HCT116 (cell line): ENCODE results near the gene AFAP1L1. TPM values are rescaled to one million over a fixed set of nuclear protein-coding genes. Genes with fewer than 3 reads are reported as not detected.
A peak's percentile ranks its signal among the peaks of the same experiment; 100 is the strongest.

Source experiments
- ATAC-seq: fragments of 200-7000 bp; cut with Tn5 transposase; 2 replicates; pipeline ENCODE4 v1.9.1; 2020; ENCODE audit warnings: mild to moderate bottlenecking, moderate library complexity
- BruUV-seq: library from RNA; stranded (reverse); fragments of 400-500 nt; replicated peaks from 2 replicates; lab custom pipeline; 2021; lab: Mats Ljungman, UMichigan
- CTCF ChIA-PET: fragments of 300-600 bp; sonication (Branson Sonifier 250); formaldehyde crosslinking; loops from one replicate; lab custom pipeline; 2021; ENCODE audit warnings: antibody characterized with exemption; lab: Charles Lee
- POLR2A ChIA-PET: fragments of 300-600, 350-600 bp; sonication (Branson Sonifier 250); formaldehyde crosslinking; loops from one replicate; lab custom pipeline; 2021; ENCODE audit warnings: antibody characterized with exemption; lab: Charles Lee
- RAD21 ChIA-PET, 2 experiments: fragments of 300-600 bp; sonication (Branson Sonifier 250); formaldehyde crosslinking; loops; one replicate each; lab custom pipeline; 2023; ENCODE audit warnings: low total read pairs in 2 of 2; ENCODE audit not compliant: uncharacterized antibody in 2 of 2, unreplicated experiment in 2 of 2, low non-redundant PET in 1 of 2; lab: Charles Lee
- DNase-seq: peaks from one replicate; pipeline ENCODE4 v3.0.0-alpha.2; 2010; ENCODE audit warnings: low read depth, low spot score
- H2AFZ ChIP-seq: fragments of 200-600 bp; shearing (Covaris generic), sonication (generic); 2 replicates; pipeline ENCODE4 v1.6.1; 2017; ENCODE audit warnings: low read depth, mixed run types, mixed read lengths, antibody characterized with exemption, low read length; ENCODE audit not compliant: poor library complexity, severe bottlenecking
- H3K27ac ChIP-seq: 2 replicates; pipeline ENCODE4 v1.5.1; 2012; ENCODE audit warnings: low read depth, low read length
- H3K27me3 ChIP-seq: fragments of 200-600 bp; sonication (generic); 2 replicates; pipeline ENCODE4 v1.6.1; 2016; ENCODE audit warnings: mixed run types, low read length, mixed read lengths; ENCODE audit not compliant: insufficient read depth
- H3K36me3 ChIP-seq, 2 experiments: fragments of 200-500 bp in 1 of 2; fragments of 200-600 bp in 1 of 2; sonication (Bioruptor generic) in 1 of 2; sonication (generic) in 1 of 2; 2 replicates each; pipeline versions ENCODE4 v1.5.1 to v1.6.1; 2014 to 2016; ENCODE audit warnings: low read length in 2 of 2, inconsistent platforms in 1 of 2, mixed read lengths in 1 of 2, mixed run types in 1 of 2; ENCODE audit not compliant: insufficient read depth in 2 of 2, control insufficient read depth in 1 of 2
- H3K4me1 ChIP-seq, 2 experiments: fragments of 200-600 bp in 1 of 2; sonication (generic) in 1 of 2; 2 replicates each; pipeline versions ENCODE4 v1.5.1 to v1.6.1; 2012 to 2017; ENCODE audit warnings: low read length in 2 of 2, inconsistent platforms in 1 of 2, mild to moderate bottlenecking in 1 of 2, mixed read lengths in 1 of 2, mixed run types in 1 of 2, moderate library complexity in 1 of 2; ENCODE audit not compliant: insufficient read depth in 2 of 2, control insufficient read depth in 1 of 2
- H3K4me2 ChIP-seq: fragments of 200-600 bp; sonication (generic); 2 replicates; pipeline ENCODE4 v1.6.1; 2017; ENCODE audit warnings: mixed run types, low read length, mixed read lengths
- H3K4me3 ChIP-seq, 2 experiments: fragments of 200-600 bp in 1 of 2; sonication (generic) in 1 of 2; replicated peaks in 1 of 2; 2 replicates each; pipeline ENCODE4 v1.5.1; 2011 to 2016; ENCODE audit warnings: low read length in 2 of 2, control low read depth in 1 of 2, low read depth in 1 of 2, mild to moderate bottlenecking in 1 of 2, mixed read lengths in 1 of 2, mixed run types in 1 of 2
- H3K79me2 ChIP-seq: fragments of 200-600 bp; sonication (generic); 2 replicates; pipeline ENCODE4 v1.6.1; 2017; ENCODE audit warnings: mild to moderate bottlenecking, mixed run types, low read length, moderate library complexity, mixed read lengths; ENCODE audit not compliant: insufficient read depth
- H3K9ac ChIP-seq: fragments of 200-600 bp; sonication (generic); 2 replicates; pipeline ENCODE4 v1.6.1; 2016; ENCODE audit warnings: low read length, mixed read lengths
- H3K9me2 ChIP-seq: fragments of 200-600 bp; sonication (generic), shearing (Covaris generic); 2 replicates; pipeline ENCODE4 v1.6.1; 2017; ENCODE audit warnings: mixed run types, mild to moderate bottlenecking, moderate library complexity; ENCODE audit not compliant: insufficient read depth
- H3K9me3 ChIP-seq, 2 experiments: fragments of 200-500 bp in 1 of 2; fragments of 200-600 bp in 1 of 2; sonication (Bioruptor generic) in 1 of 2; sonication (generic) in 1 of 2; 2 replicates each; pipeline ENCODE4 v1.6.1; 2014 to 2017; ENCODE audit warnings: low read length in 2 of 2, mixed read lengths in 2 of 2, inconsistent platforms in 1 of 2, low read depth in 1 of 2, mild to moderate bottlenecking in 1 of 2, mixed run types in 1 of 2, moderate library complexity in 1 of 2; ENCODE audit not compliant: control insufficient read depth in 1 of 2, insufficient read depth in 1 of 2
- H4K20me1 ChIP-seq: fragments of 200-600 bp; sonication (generic), shearing (Covaris generic); 2 replicates; pipeline ENCODE4 v1.6.1; 2017; ENCODE audit warnings: mixed run types, mild to moderate bottlenecking, moderate library complexity; ENCODE audit not compliant: insufficient read depth
- CBX3 ChIP-seq: IDR thresholded peaks from 2 replicates; pipeline ENCODE4 v1.6.1; 2012; ENCODE audit warnings: low read depth
- CEBPB ChIP-seq: IDR thresholded peaks from 2 replicates; pipeline ENCODE4 v1.6.1; 2012; ENCODE audit warnings: low read depth
- CTCF ChIP-seq, 3 experiments: fragments of 200-600 bp in 1 of 3; sonication (generic) in 1 of 3; IDR thresholded peaks in 2 of 3; conservative IDR thresholded peaks in 1 of 3; 2 replicates each; pipeline ENCODE4 v1.5.1; 2012 to 2017; ENCODE audit warnings: low read depth in 2 of 3, low read length in 2 of 3, antibody characterized with exemption in 1 of 3, borderline replicate concordance in 1 of 3, control low read depth in 1 of 3, mild to moderate bottlenecking in 1 of 3, mixed read lengths in 1 of 3, mixed run types in 1 of 3, moderate library complexity in 1 of 3; ENCODE audit not compliant: insufficient read depth in 1 of 3
- EGR1 ChIP-seq: IDR thresholded peaks from 2 replicates; pipeline ENCODE4 v1.6.1; 2012; ENCODE audit warnings: low read depth
- JUND ChIP-seq: IDR thresholded peaks from 2 replicates; pipeline ENCODE4 v1.6.1; 2012
- MAX ChIP-seq: IDR thresholded peaks from 2 replicates; pipeline ENCODE4 v1.6.1; 2012
- POLR2A ChIP-seq: IDR thresholded peaks from 2 replicates; pipeline ENCODE4 v1.7.0; 2011; ENCODE audit warnings: borderline replicate concordance; ENCODE audit not compliant: insufficient read depth, insufficient read length; ENCODE audit errors: extremely low read depth
- RAD21 ChIP-seq: IDR thresholded peaks from 2 replicates; pipeline ENCODE4 v1.6.1; 2012; ENCODE audit warnings: low read depth, mild to moderate bottlenecking
- REST ChIP-seq: IDR thresholded peaks from 2 replicates; pipeline ENCODE4 v1.6.1; 2012; ENCODE audit warnings: low read depth
- SIN3A ChIP-seq: IDR thresholded peaks from 2 replicates; pipeline ENCODE4 v1.6.1; 2012; ENCODE audit warnings: low read depth
- SP1 ChIP-seq: IDR thresholded peaks from 2 replicates; pipeline ENCODE4 v1.6.1; 2012; ENCODE audit warnings: low read depth
- TCF7L2 ChIP-seq: IDR thresholded peaks from 2 replicates; pipeline ENCODE4 v1.7.0; 2011; ENCODE audit warnings: borderline replicate concordance, inconsistent platforms; ENCODE audit not compliant: insufficient read depth, insufficient read length; ENCODE audit errors: extremely low read depth
- YY1 ChIP-seq: IDR thresholded peaks from 2 replicates; pipeline ENCODE4 v1.6.1; 2011; ENCODE audit warnings: low read length, low read depth, moderate library complexity, mild to moderate bottlenecking; ENCODE audit not compliant: insufficient replicate concordance; ENCODE audit errors: extremely low read depth
- ZNF274 ChIP-seq: fragments of 200-500 bp; sonication (Bioruptor generic); IDR thresholded peaks from 2 replicates; pipeline ENCODE4 v1.6.1; 2014; ENCODE audit warnings: mild to moderate bottlenecking, low read depth, low read length, inconsistent platforms
- intact Hi-C: fragments of 100-400 bp; cut with micrococcal nuclease; formaldehyde crosslinking; loops from 2 replicates; pipeline ENCODE4 v1.10.0; 2022
- total RNA-seq: library from RNA; stranded (reverse); gene quantifications from one replicate; pipeline ENCODE4 v1.2.1, GENCODE V29; 2021; ENCODE audit not compliant: unreplicated experiment

AFAP1L1 gene
- total RNA-seq, 1 experiment from 2014 or later, result 4.3 TPM

GRCh38 chr5:149262315-149262714 lies 9.3 kb upstream of the AFAP1L1 start:
- ATAC-seq, result no peak
- Histone ChIP-seq H3K36me3 (no peaks in the 10 kb centered on the region), H3K9ac (no peak overlapping the region), H3K9me2 (no peaks in the 10 kb centered on the region), H3K4me3 (no peak overlapping the region), H3K27me3 (no peaks in the 10 kb centered on the region), H3K27ac (no peak overlapping the region), H2AFZ (no peak overlapping the region), H4K20me1 (no peaks in the 10 kb centered on the region), H3K4me2 (no peak overlapping the region), H3K4me1 (no peaks in the 10 kb centered on the region), H3K9me3 (no peaks in the 10 kb centered on the region), H3K79me2 (no peaks in the 10 kb centered on the region)
- intact Hi-C loops, result loop anchor here (10.0 kb wide), 1 partner anchor 302 kb away; no protein-coding TSS in a partner anchor
- BruUV-seq, result no TSS peak
- no peak for DNase-seq
- TF ChIP-seq EGR1, result no peak
- CTCF ChIA-PET, result no interaction called here
- RAD21 ChIA-PET, result no interaction called here
- POLR2A ChIA-PET, result no interaction called here

- H3K4me1 ChIP-seq, result no peaks in the 10 kb centered on the region
- H4K20me1 ChIP-seq, result no peaks in the 10 kb centered on the region
- peaks cover 0 to 6% of the 10 kb centered on the region in 2 experiments; a peak in 1 of 4 replicates for H3K9me3 ChIP-seq
- no peak overlapping the region for H3K9ac ChIP-seq
- H3K79me2 ChIP-seq, result no peaks in the 10 kb centered on the region
- RAD21 ChIA-PET, result interaction anchor here (0.7 to 1.3 kb wide), 4 partner anchors 11 to 300 kb away, joined by 3 to 6 read pairs (median 3); no protein-coding TSS in a partner anchor
- H2AFZ ChIP-seq, result no peak overlapping the region
- no TSS peak for BruUV-seq
- no peaks in the 10 kb centered on the region for H3K9me2 ChIP-seq
- POLR2A ChIA-PET, result interaction anchor here (0.6 kb wide), 1 partner anchor 1363 kb away, joined by 3 read pairs; no protein-coding TSS in a partner anchor
- peak; percentile 92 for ATAC-seq
- CTCF ChIA-PET, result interaction anchor here (0.7 to 3.8 kb wide), 28 partner anchors 12 to 534 kb away, joined by 3 to 12 read pairs (median 4); partner anchors contain the start of genes ABLIM3, GRPEL2 and PCYOX1L
- intact Hi-C loops, result loop anchor here (1.0 to 10.0 kb wide), 3 partner anchors 134 to 532 kb away; no protein-coding TSS in a partner anchor
- H3K27me3 ChIP-seq, result no peaks in the 10 kb centered on the region
- no peak overlapping the region for H3K4me3 ChIP-seq
- no peak overlapping the region for H3K4me2 ChIP-seq
- no peaks in the 10 kb centered on the region for H3K36me3 ChIP-seq
- H3K27ac ChIP-seq, result no peak overlapping the region
- peak; percentile 51 for DNase-seq
- TF ChIP-seq TCF7L2 (no peak), CEBPB (no peak), YY1 (peak; percentile 27), CTCF (IDR thresholded peaks at IDR 0.05 in 2 of 3, conservative IDR thresholded peaks at IDR 0.05 in 1 of 3; ENCODE audit: borderline replicate concordance in 1 of 3, insufficient read depth in 1 of 3, low read depth in 2 of 3, low read length in 2 of 3) (peak; percentile 82 to 94 (median 88)), CBX3 (no peak), POLR2A (no peak), REST (no peak), ZNF274 (no peak), RAD21 (peak; percentile 89), SIN3A (no peak), MAX (no peak), JUND (no peak), SP1 (no peak)
Observed at GRCh38 chr5:149264439-149265067, 7.1 kb upstream of the AFAP1L1 start.
